GM18909 (cell line): ENCODE measurements around the gene PTPRG.

ENCODE experiments used
- ATAC-seq: cut with Tn5 transposase; IDR thresholded peaks from one replicate; pipeline ENCODE4 v1.9.1; 2021; ENCODE audit warnings: mild to moderate bottlenecking; ENCODE audit not compliant: unreplicated experiment, poor library complexity

The PTPRG gene

DNA sequence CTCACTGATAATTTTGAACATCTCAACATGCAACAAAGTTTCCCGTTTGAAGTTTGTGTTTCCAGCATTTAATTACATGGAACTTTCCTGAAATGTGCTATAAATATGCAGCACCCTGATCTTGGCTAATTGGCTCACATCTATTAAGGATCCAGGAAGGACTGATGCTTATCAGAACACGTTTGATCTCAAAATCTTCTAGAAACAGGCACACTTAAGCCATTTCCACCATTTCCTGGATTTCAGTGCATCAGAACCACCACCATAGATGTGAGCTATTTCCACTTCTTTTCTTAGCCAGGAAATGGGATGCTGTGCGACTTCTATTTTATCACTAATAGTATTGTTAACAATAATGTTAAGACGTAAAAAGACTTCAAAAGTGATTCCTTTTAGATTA lies 583.1 kb downstream of the PTPRG start:
- ATAC-seq, result no peak

DNA sequence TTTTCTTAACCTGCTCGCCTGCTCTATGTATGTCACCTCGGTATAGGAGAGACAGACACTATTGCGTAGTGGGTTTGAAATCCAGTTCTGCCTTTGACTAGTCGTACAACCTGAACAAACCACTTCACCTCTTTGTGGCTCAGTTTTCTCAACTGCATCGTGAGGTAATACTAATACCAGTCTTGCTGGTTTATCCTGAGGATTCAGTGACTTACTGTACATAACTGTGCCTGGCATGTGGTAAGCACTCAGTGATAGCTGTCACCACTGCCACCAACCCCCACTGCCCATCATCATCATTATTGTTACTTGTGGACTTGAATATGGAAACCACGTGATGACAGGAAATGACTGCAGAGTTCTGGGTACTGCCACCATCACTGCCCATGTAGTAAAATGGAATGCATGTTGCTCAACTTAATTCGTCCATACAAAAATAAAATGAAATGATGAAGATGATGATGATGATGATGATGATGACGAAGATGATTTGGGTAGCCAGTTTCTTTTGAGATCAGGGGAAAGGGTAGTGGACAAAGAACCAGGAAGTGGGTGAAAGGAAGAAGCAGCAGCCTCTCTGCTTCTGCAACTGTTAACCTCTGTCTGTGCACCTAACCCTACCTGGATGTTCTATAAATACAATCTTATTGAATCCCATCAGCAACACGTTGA lies 583.9 kb downstream of the PTPRG start:
- no peak for ATAC-seq

DNA sequence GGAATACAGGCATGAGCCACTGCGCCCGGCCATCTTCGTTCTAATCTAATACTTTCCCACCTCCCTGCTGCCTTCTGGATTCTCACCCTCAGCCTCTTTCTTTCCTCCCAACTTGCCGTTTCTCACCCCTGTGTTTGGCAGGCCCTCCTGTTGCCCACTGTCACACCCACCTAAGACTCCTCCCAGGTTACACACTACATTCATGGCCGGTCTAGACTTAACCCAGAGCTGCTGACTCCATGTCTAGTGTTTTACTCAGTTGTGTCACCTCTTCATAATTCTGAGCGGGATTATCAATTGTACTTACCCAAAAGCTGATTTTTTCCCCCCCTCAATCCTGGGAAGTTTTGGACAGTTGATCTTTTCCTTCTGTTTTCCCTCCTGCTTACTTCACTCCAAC lies 588.2 kb downstream of the PTPRG start:
- ATAC-seq, result no peak

DNA sequence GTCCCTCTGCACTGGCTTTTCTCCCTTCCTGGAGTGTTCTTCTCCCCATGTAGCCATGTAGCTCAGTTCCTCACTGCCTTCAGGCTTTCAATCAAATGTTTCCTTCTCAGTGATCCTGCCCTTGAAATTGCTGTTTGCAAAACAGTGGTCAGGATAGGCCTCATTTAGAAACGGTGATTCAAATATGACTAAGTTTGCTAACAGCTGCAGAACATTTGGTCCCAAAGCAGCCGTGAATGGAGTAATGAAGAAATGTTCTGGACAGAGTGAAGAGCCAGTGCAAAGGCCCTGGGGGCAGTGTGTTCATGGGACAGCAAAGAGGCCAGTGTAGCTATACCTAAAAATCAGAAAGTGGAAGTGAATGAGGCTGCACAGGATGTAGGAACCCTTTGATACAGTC lies 588.6 kb downstream of the PTPRG start:
- no peak for ATAC-seq

DNA sequence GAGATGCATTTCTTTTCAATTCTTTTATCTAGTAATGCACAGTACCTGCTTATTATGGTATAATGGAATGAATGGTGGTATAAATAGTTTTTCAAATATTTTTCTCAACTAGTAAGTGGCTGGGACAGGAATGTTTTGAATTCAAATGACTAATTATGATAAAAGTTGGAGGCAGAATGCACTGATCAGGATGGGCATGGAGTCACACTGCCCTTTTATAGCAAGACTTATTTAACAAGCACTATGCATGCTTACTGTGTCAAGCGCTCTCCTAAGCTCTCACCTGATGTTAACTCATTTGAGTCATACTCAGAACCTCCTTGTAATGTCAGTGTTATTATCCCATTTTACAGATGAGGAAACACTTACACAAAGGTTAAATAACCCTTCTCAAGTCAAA lies 590.2 kb downstream of the PTPRG start:
- no peak for ATAC-seq

DNA sequence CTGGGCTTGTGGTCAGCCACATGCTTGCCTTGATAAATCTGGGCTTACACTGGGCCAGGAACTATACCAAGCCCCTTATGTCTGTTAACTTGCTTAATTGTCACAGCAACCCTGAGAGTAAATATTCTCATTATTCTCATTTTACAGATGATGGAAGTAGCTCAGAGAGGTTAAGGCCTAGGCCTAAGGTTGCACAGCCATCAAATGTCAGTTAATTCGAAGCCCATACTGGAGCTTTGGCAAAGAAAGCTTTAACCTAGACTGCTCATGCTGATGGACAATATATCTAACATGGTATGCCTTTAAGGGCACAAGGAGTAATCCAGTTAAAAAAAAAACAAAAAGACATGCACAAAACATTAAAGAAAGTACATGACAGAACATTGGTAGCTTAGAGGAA lies 591.9 kb downstream of the PTPRG start:
- ATAC-seq, result no peak

DNA sequence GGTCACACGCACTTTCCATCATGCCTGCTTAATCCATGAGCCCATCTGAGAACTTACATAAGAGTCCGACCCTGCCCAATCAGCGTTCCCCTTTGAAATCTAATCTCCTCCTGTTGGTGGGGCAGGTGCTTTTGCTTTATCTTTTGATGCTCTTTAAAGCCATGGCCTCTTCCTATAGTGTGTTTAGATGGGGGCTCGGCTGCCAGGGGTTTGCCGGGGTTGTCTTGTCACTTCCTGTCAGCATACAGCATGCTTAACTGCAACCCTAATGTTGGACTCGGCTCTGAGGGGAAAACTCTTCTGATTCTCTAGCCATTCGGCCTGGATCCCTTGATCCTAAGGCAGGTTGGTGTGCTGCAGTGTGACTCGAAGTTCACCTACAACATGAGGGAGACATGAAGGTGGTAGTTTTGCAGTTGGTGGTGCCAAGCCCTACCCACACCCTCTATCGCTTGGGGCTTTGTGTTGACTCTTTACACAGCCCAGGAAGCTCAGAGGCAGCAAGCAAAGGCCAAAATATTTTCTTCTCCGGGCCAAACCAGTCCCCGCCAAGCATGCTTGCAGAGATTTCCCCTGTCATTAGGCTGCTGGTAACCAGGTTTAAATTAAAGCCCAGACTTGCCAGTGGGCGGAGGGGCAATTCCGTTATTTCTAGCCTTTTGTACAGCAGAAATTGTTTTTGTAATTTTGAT lies 593.2 kb downstream of the PTPRG start:
- ATAC-seq, result no peak

DNA sequence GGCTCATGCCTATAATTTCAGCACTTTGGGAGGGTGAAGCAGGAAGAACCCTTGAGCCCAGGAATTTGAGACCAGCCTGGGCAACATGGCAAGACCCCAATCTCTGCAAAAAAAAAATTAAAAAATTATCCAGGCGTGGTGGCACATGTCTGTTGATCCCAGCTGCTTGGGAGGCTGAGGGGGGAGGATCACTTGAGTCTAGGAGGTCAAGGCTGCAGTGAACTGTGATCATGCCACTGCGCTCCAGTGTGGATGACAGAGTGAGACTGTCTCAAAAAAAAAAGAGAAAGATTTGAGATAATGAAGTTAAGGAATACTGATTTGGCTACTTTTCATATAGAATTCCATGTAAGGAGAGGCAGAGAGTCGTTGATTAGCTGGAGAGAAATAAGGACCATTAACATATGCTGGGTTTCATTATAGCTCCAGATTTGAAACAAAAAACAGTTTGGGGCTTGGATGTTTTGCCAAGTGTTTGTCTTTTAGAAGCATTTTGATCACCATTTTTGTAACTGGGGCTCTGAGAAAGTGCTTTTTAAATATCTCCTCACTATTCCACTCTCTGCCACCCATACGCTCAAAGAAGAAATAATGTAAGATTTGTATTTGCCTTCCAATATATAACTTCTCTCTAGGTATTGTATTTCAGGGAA lies 597.8 kb downstream of the PTPRG start:
- no peak for ATAC-seq

DNA sequence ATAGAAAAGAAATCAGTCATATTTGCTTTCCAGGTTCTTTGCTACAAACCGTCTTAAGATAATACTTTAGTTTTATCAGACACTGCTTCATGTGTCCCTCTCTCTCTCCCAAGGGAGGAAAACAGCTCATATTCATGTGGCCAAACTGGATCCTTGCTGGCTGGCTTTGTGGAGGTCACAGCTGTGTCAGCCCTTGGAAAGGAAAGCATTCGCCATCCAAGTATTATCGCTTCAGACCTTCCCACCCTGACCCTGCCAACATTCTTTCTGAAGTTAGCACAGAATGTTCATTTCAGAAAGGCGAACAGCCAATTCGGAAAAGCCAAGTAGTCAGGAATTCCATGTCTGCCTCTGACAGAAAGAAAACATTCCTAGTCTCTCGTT lies 598.3 kb downstream of the PTPRG start:
- no peak for ATAC-seq

DNA sequence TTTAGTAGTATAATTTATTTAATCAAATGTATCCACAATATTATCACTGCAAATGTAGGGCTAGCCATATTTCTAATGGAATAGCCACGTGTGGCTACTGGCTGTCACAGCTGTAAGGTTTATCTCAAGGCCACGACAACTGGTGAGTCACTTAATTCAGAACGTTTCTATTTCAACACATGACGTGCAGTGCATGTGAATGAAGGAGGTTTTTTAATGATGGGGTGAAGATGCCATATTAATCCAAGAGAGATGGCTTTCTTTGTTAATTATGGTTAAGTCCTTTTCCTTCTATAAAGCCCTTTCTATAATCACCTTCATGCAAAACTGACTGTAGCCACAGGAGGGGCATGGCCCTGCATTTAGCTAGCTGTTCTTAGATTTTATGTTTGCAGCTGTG lies 600.0 kb downstream of the PTPRG start:
- ATAC-seq, result no peak

DNA sequence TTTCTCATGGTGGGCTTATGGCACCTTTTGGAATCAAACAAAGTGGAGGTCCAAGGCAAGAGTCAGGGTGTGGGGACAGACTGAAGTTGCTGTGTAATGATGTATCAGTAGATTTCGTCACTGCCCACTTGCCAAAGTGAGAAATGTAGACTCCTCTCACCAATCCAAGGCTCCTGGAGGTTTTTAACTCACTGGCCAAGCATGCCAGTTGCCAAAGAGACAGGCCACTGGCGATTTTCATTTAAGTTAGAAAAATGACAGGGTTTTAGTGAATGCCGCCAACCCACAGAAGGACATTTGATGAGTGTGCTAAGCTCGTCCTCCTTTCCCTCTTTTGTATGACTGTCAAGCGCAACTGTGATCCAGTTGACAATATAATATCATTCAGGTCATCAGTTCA lies 602.8 kb downstream of the PTPRG start:
- no peak for ATAC-seq

DNA sequence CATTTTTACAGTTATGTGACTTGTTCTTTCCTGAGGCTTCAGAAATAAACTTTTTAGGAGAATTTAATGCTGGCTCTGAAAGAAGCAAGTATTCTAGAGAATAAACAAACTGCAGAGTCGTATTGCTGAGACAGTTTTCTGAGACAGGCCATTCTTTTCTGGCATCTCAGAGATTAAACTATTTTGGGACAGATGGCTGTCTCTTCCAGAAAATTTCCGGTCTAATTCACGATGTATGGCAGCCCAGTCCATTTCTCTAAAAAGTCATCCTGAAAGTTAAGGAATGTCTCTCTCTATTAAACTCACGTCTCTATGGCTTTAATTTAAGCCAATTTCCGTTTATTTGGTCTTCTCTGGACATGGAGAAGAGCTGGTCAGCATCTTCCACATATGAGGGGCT lies 603.4 kb downstream of the PTPRG start:
- ATAC-seq, result no peak

DNA sequence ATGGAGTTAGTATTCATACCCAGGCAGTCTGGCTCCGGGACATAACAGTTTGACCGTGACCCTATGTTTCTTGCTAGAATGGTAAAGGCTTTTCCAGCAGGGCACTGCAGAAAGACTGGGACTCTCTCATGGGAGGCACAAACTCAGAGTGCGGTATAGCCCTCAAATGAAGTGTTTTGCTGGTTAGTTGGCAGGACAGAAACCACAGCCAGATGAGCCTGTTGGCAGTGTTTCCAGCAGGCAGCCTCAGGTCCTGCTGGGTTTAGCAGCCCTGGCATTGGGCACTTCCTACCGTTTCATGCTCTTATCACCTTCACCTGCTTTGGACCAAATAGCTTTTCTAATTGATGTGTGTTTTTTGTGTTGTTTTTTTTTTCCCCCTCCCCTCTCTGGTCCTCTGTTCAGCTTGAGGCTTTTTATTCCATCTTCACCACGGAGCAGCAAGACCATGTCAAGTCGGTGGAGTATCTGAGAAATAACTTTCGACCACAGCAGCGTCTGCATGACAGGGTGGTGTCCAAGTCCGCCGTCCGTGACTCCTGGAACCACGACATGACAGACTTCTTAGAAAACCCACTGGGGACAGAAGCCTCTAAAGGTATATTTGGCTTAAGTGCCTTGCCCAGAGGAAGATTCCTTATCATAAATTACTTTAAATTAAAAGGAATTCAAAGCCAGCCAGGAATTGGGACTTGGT lies 606.3 kb downstream of the PTPRG start:
- no peak for ATAC-seq

DNA sequence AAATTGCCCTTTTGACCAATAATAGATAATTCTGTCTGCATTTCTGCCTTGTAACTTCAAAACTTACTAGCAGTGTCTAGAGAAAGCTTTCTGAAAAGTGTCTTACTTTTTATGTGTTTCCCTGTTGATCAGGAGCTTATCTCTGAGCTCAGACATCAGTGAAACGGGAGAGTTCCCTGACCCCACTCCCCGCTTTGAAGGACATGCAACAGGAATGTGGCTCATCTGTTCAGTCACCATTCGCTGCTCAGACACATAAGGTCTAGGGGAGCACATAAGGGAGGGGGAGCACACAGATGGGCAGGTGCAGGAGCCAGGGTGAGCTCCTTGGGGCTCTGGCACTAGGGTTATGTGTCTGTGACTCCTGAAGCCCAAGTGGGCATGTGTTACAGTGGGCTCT lies 607.0 kb downstream of the PTPRG start:
- ATAC-seq, result no peak

DNA sequence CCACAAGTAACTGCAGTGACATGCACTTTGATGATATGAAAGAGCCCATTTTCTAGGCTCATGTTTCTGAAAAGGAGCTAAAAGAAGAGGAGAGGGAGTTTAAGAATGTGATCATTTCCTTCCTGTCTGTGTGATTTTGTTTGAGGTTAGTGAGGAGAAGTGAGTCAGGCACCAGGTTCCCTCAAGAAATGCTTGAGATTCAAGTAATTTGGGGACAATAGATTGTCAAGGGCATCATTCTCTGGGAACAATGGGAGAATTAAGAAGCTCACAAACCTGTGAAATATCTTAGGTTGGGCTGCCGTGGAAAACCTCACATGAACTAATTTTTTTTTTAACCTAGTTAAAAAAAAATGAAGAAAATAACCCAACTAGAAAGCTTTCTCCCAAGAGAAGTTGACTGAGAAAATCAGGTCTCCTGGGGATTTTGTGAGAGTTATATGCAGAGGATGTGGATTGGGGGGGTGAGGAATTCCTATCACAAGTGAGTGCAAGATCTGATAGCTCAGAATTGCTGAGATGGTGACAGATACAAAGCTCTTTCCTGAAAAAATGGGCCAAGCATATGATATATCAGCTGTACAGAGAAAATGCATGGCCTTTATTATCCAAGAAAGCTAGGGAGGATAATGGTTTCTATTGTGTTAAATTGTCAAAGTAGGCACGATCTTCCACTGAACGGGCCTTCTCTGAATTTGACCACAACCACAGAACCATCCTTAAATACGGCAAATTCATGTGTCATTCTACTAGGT lies 608.7 kb downstream of the PTPRG start:
- ATAC-seq, result no peak

DNA sequence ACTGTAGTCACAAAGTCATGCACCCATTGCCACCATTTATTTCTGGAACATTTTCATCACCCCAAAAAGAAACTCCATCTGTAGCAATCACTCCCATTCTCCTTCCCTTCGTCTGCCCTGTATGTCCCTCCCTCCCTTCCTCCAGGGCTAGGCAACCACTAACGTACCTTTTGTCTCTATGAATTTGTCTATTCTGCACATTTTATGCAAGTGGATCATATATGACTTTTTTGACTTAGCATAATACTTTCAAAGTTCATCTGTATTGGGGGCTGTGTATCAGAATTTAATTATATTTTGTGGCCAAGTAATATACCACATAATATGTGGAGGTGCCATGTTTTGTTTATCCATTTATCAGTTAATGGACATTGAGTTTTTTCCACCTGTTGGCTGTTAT lies 610.4 kb downstream of the PTPRG start:
- ATAC-seq, result no peak

DNA sequence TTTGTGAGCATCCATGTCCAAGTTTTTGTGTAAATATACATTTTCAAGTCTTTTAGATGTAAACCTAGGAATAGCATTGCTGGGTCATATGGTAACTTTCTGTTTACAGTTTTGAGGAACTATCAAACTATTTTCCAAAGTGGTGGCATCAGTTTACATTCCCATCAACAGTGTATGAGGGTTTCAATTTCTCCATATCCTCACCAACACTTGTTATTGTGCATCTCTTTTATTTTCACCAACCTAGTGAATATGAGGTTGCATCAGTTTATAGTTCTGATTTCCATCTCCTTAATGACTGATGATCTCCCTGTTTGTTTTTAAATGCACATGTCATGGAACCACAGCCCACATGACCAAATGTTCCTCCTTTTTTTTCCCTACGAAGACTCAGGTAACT lies 610.8 kb downstream of the PTPRG start:
- ATAC-seq, result no peak

DNA sequence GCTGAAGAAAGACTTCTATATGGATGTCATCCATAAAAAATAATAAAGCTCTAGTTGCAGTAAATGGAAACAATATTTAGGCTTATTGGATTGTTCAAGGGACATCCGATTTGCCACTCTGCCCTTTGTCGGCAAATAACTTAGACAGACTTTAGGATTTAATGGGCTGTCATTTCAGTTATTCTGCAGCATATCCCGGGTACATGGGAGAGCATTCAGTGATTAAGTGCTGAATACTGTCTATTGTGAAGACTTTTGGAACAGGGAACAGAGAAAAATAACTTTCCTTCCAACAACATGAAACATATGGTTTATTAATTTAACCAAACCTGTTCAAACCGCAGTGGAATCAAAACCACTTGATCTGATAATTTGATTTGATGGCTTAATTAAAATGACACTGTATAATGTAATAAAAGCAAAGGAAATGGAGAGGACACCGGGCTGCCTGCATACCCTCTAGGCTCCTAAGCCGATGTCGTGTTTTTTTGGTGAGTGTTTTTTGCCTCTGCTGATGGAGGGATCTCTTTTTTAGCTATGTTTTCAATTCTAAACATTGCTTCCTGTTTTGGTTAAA lies 612.7 kb downstream of the PTPRG start:
- no peak for ATAC-seq

DNA sequence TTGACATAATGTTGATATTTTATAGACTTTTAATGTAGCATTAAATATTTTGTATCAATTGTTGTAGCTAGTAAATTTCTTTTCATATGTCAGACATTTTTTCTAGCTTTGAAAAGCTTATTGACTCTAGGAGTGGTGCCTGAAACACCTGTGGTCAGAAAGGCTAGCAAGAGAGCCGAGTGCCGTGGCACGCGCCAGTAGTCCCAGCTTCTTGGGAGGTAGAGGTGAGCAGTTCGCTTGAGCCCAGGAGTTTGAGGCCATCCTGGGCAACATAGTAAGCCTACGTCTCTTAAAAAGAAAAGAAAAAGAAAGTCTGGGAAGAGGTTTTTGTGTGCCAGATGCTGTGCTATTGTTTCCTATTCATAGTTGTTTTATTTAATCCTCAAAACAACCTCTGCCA lies 613.8 kb downstream of the PTPRG start:
- ATAC-seq, result no peak

DNA sequence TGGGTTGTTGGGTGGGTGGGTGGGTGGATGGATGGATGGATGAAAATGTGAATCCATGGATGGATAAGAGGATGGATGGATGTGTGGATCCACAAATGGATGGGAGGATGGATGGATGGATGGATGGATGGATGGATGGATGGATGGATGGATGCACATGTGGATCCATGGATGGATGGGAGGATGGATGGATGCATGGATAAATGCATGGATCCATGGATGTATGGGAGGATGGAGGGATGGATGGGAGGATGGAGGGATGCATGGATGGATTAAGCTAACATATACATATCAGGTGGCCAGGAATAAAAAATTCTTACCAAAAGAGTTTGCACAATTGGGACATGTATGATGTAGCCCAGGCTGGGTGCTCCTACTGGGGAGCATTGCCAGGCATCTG lies 616.7 kb downstream of the PTPRG start:
- no peak for ATAC-seq
